IPS-15b (cell line): Measurements from ENCODE around the gene RNASE9.

Source experiments
- H3K27me3 ChIP-seq: one replicate; pipeline ENCODE4 v1.6.1; 2013; ENCODE audit warnings: low read length; ENCODE audit not compliant: control insufficient read depth, insufficient read depth
- H3K36me3 ChIP-seq: one replicate; pipeline ENCODE4 v1.6.1; 2013; ENCODE audit warnings: low read length; ENCODE audit not compliant: control insufficient read depth, insufficient read depth
- H3K4me1 ChIP-seq: one replicate; pipeline ENCODE4 v1.6.1; 2013; ENCODE audit warnings: mild to moderate bottlenecking, low read length; ENCODE audit not compliant: control insufficient read depth, insufficient read depth
- H3K4me3 ChIP-seq: one replicate; pipeline ENCODE4 v1.5.1; 2013; ENCODE audit warnings: low read depth, low read length
- H3K9ac ChIP-seq: one replicate; pipeline ENCODE4 v1.6.1; 2013; ENCODE audit warnings: low read depth, mild to moderate bottlenecking, low read length
- H3K9me3 ChIP-seq: one replicate; pipeline ENCODE4 v1.6.1; 2013; ENCODE audit warnings: mild to moderate bottlenecking, low read length; ENCODE audit not compliant: control insufficient read depth, insufficient read depth

The RNASE9 gene

GRCh38 chr14:20550926-20551325, 9.9 kb downstream of the RNASE9 start:
- Histone ChIP-seq H3K9ac (no peak overlapping the region), H3K4me3 (no peak overlapping the region), H3K9me3 (no peaks in the 10 kb centered on the region), H3K36me3 (no peaks in the 10 kb centered on the region), H3K4me1 (no peaks in the 10 kb centered on the region), H3K27me3 (no peaks in the 10 kb centered on the region)

DNA sequence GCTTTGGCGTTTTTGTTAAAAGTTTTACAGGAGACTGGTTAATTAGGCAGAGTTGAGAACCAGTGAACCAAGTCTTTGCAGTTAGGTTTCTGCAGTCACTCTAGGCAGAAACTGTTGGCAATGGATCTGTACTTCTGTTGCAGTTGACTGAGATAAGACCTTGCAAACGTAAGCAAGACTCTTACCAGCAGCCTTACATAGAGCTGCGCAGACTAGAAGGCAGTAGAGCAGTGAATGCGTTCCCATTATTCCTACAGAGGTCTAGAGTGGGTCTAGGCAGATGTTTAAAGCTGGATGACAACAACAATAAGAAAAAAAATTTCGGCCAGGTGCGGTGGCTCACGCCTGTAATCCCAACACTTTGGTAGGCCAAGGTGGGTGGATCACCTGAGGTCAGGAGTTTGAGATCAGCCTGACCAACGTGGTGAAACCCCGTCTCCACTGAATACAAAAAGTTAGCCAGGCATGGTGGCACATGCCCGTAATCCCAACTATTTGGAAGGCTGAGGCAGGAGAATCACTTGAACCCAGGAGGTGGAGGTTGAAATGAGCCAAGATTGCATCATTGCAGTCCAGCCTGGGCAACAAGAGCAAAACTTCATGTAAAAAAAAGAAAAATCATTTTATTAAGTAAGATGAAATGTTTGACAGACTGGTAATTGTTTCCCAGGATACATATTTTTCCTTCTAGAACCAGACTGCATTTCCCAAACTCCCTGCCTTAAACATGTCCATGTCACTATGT, 12.3 kb downstream of the RNASE9 start:
- Histone ChIP-seq H3K9ac (no peak overlapping the region), H3K4me1 (no peaks in the 10 kb centered on the region), H3K27me3 (no peaks in the 10 kb centered on the region), H3K9me3 (no peaks in the 10 kb centered on the region), H3K36me3 (no peaks in the 10 kb centered on the region), H3K4me3 (no peak overlapping the region)

- Histone ChIP-seq H3K9ac (no peak overlapping the region), H3K27me3 (no peaks in the 10 kb centered on the region), H3K9me3 (no peaks in the 10 kb centered on the region), H3K4me1 (no peaks in the 10 kb centered on the region), H3K4me3 (no peak overlapping the region), H3K36me3 (no peaks in the 10 kb centered on the region)
Measured at GRCh38 chr14:20546877-20547276, 14.0 kb downstream of the RNASE9 start.

- Histone ChIP-seq H3K9ac (no peak overlapping the region), H3K4me3 (no peak overlapping the region), H3K36me3 (no peaks in the 10 kb centered on the region), H3K27me3 (no peaks in the 10 kb centered on the region), H3K4me1 (no peaks in the 10 kb centered on the region), H3K9me3 (no peaks in the 10 kb centered on the region)
Measured at GRCh38 chr14:20539906-20540305, 20.9 kb downstream of the RNASE9 start.

DNA sequence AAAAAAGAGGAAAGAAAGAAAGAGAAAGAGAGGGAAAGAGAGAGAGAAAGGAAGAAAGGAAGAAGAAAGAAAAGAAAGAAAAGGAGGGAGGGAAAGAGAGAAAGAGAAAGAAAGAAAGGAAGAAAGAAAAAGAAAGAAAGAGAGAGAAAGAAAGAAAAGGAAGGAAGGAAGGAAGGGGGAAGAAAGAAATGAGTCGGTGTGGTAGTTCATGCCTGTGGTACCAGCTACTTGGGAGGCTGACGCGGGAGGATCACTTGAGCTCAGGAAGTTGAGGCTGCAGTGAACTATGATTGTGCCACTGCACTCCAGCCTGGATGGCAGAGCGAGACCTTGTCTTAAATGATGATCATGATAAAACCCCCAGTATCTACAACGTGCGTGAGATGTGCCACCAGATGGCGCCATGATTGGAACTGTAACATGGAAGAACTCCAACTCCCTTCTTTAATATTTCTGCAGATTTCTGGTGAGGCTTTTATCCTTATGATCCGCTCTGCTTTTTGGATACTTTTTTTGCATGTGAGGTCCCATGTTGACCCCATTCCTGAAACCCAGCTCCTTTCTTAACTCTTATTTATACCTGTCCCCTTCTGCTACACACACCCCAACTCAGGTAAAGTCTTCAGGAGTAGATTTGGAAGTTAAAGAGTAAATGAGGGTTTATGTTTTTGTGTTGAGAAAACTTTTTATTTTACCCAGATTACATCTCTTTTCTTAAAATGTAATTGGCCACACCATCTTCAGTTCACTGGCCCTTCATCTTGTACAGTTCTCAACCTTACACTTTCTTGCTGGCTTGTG, 29.9 kb downstream of the RNASE9 start:
- Histone ChIP-seq H3K36me3 (no peaks in the 10 kb centered on the region), H3K9ac (no peak overlapping the region), H3K4me1 (no peaks in the 10 kb centered on the region), H3K27me3 (no peaks in the 10 kb centered on the region), H3K4me3 (no peak overlapping the region), H3K9me3 (no peaks in the 10 kb centered on the region)

- no peaks in the 10 kb centered on the region for H3K4me1 ChIP-seq
- H3K4me3 ChIP-seq: no peak overlapping the region
- H3K9ac ChIP-seq: no peak overlapping the region
- H3K9me3 ChIP-seq: no peaks in the 10 kb centered on the region
- H3K27me3 ChIP-seq: no peaks in the 10 kb centered on the region
- H3K36me3 ChIP-seq: no peaks in the 10 kb centered on the region
Measured at GRCh38 chr14:20529806-20530205, 31.0 kb downstream of the RNASE9 start.

DNA sequence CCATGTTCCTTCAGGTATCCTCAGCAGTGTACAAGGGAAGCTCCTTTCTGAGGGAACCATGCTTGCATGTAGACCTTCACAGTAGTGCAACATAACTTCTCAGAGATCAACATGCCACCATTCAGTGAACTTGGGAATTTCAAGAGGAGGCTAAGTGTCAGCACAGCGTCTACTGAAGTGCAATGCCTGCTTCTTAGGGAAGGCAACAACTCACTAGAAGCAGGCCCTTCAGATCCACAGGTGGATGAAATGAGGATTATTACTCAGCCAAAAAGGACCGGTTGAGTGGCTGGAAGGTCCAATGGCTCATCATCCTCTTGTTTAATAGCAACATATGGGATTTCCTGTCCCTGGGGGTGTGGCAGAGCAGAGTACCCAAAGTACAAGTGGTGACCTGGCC, 36.8 kb downstream of the RNASE9 start:
- no peak overlapping the region for H3K4me3 ChIP-seq
- H3K27me3 ChIP-seq: no peaks in the 10 kb centered on the region
- H3K9ac ChIP-seq: no peak overlapping the region
- H3K4me1 ChIP-seq: no peaks in the 10 kb centered on the region
- H3K36me3 ChIP-seq: no peaks in the 10 kb centered on the region
- no peaks in the 10 kb centered on the region for H3K9me3 ChIP-seq

DNA sequence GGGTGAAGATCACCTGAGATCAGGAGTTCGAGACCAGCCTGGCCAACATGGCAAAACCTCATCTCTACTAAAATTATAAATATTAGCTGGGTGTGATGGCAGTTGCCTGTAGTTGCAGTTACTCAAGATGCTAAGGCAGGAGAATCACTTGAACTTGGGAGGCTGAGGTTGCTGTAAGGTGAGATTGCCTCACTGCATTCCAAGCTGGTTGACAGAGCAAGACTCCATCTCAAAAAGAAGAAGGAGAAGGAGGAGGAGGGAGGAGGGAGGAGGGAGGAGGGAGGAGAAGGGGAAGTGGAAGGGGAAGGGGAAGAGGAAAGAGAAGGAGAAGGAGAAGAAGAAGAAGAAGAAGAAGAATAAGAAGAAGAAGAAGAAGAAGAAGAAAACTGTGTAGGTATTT, 38.5 kb downstream of the RNASE9 start:
- Histone ChIP-seq H3K27me3 (no peaks in the 10 kb centered on the region), H3K9me3 (no peaks in the 10 kb centered on the region), H3K4me3 (no peak overlapping the region), H3K36me3 (no peaks in the 10 kb centered on the region), H3K4me1 (no peaks in the 10 kb centered on the region), H3K9ac (no peak overlapping the region)

DNA sequence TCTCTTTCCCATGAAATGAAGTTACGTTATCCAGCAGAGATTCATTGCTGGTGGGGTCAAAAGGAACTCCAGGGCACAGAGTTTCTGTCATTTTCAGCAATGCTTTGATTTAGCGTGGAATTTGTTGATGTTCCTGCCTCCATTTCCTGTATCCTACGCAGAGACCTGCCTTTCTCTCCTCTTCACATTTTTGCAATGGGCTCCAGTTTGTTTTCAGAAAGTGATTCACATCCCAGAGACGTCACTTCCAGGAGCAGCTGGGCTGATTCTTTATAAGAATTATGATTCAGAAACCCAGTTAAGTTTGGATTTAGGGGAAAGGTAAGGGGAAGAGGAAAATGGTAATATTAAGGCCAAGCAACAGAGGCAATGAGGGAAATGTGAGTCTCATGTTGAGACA, 43.9 kb downstream of the RNASE9 start:
- no peak overlapping the region for H3K9ac ChIP-seq
- no peak overlapping the region for H3K4me3 ChIP-seq
- no peaks in the 10 kb centered on the region for H3K36me3 ChIP-seq
- H3K27me3 ChIP-seq: no peaks in the 10 kb centered on the region
- no peaks in the 10 kb centered on the region for H3K9me3 ChIP-seq
- peaks cover 4% of the 10 kb centered on the region for H3K4me1 ChIP-seq

- H3K4me1 ChIP-seq: peaks cover 4% of the 10 kb centered on the region
- H3K27me3 ChIP-seq: peaks cover 4% of the 10 kb centered on the region
- no peak overlapping the region for H3K4me3 ChIP-seq
- H3K9me3 ChIP-seq: no peaks in the 10 kb centered on the region
- H3K9ac ChIP-seq: no peak overlapping the region
- no peaks in the 10 kb centered on the region for H3K36me3 ChIP-seq
Measured at GRCh38 chr14:20515846-20516245, 45.0 kb downstream of the RNASE9 start.

DNA sequence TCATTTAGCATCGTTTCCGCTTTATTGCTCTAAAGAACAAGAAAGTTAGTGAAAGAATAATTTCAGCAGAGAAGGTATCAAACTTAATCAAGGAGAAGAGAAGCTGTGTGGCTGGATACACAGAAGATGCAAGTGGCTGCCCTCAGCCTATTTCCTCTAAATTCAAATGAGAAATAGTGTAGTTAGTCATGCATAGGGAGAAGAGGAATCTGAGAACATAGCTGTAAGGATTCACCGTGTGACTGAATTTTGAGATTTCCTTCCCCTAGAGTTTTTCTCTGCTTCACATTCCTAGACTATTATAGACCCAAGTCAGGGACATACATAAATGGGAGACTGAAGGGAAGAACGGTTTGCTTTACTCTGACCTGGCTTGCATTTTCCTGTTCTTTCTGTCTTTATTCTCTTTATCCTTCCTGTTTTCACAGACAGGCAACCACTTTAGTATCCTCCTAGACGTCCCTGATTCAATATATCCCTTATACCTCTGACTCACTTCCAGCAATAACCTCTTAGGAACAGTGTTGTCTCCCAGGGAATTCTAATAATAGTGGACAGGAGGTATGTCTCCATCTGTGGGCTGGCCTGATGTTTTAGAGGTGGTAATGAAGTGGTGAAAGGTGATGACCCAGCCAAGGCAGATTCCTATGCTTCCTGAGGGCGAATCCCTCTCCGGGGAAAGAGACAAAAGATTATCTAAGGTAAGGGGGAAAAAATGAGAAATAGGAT, 48.5 kb downstream of the RNASE9 start:
- H3K9ac ChIP-seq: no peak overlapping the region
- H3K4me3 ChIP-seq: no peak overlapping the region
- H3K27me3 ChIP-seq: peaks cover 4% of the 10 kb centered on the region
- peaks cover 4% of the 10 kb centered on the region for H3K4me1 ChIP-seq
- no peaks in the 10 kb centered on the region for H3K9me3 ChIP-seq
- no peaks in the 10 kb centered on the region for H3K36me3 ChIP-seq
